HEK293 (cell line): ENCODE results near the gene SYTL2.

Source experiments
- BCL11A ChIP-seq: fragments of 450-650 bp; formaldehyde crosslinking; IDR thresholded peaks from 2 replicates; pipeline ENCODE4 v1.5.1; 2016; ENCODE audit warnings: low read depth, missing biosample characterization, missing genetic modification characterization
- GLIS2 ChIP-seq: fragments of 450-650 bp; formaldehyde crosslinking; IDR thresholded peaks from 2 replicates; pipeline ENCODE4 v1.5.1; 2016; ENCODE audit warnings: missing biosample characterization, missing genetic modification characterization
- PBX3 ChIP-seq: sonication (generic); formaldehyde crosslinking; IDR thresholded peaks from 2 replicates; pipeline ENCODE4 v1.8.1; 2022; ENCODE audit warnings: mild to moderate bottlenecking, moderate library complexity, missing genetic modification reagents
- PRDM2 ChIP-seq: fragments of 450-650 bp; formaldehyde crosslinking; IDR thresholded peaks from 2 replicates; pipeline ENCODE4 v1.5.1; 2016; ENCODE audit warnings: missing biosample characterization, missing genetic modification characterization, borderline replicate concordance
- PRDM6 ChIP-seq: fragments of 450-650 bp; formaldehyde crosslinking; IDR thresholded peaks from 2 replicates; pipeline ENCODE4 v1.5.1; 2017; ENCODE audit warnings: missing biosample characterization, missing genetic modification characterization
- REST ChIP-seq: fragments of 450-650 bp; formaldehyde crosslinking; IDR thresholded peaks from 2 replicates; pipeline ENCODE4 v1.5.1; 2016; ENCODE audit warnings: missing biosample characterization, missing genetic modification characterization
- SCRT1 ChIP-seq: fragments of 450-650 bp; formaldehyde crosslinking; IDR thresholded peaks from 2 replicates; pipeline ENCODE4 v1.5.1; 2016; ENCODE audit warnings: missing biosample characterization, missing genetic modification characterization, borderline replicate concordance
- ZBTB1 ChIP-seq: fragments of 450-650 bp; formaldehyde crosslinking; IDR thresholded peaks from 2 replicates; pipeline ENCODE4 v1.5.1; 2016; ENCODE audit warnings: missing biosample characterization, missing genetic modification characterization
- ZBTB17 ChIP-seq: fragments of 450-650 bp; formaldehyde crosslinking; IDR thresholded peaks from 2 replicates; pipeline ENCODE4 v1.5.1; 2016; ENCODE audit warnings: missing biosample characterization, missing genetic modification characterization
- ZFHX2 ChIP-seq: fragments of 450-650 bp; formaldehyde crosslinking; conservative IDR thresholded peaks from 2 replicates; pipeline ENCODE4 v1.5.1; 2016; ENCODE audit warnings: missing biosample characterization, missing genetic modification characterization
- ZNF114 ChIP-seq: fragments of 450-650 bp; formaldehyde crosslinking; IDR thresholded peaks from 2 replicates; pipeline ENCODE4 v1.5.0; 2017; ENCODE audit warnings: missing biosample characterization, missing genetic modification characterization
- ZNF146 ChIP-seq: fragments of 450-650 bp; formaldehyde crosslinking; IDR thresholded peaks from 2 replicates; pipeline ENCODE4 v1.5.1; 2016; ENCODE audit warnings: missing biosample characterization, missing genetic modification characterization
- ZNF155 ChIP-seq: fragments of 450-650 bp; formaldehyde crosslinking; IDR thresholded peaks from 2 replicates; pipeline ENCODE4 v1.5.1; 2016; ENCODE audit warnings: missing biosample characterization, missing genetic modification characterization
- ZNF335 ChIP-seq: fragments of 450-650 bp; formaldehyde crosslinking; conservative IDR thresholded peaks from 2 replicates; pipeline ENCODE4 v1.5.1; 2016; ENCODE audit warnings: missing biosample characterization, missing genetic modification characterization
- ZNF341 ChIP-seq: fragments of 450-650 bp; formaldehyde crosslinking; IDR thresholded peaks from 2 replicates; pipeline ENCODE4; 2016; ENCODE audit warnings: low read depth, missing biosample characterization, missing genetic modification characterization
- ZNF423 ChIP-seq: fragments of 450-650 bp; formaldehyde crosslinking; IDR thresholded peaks from 2 replicates; pipeline ENCODE4 v1.5.1; 2016; ENCODE audit warnings: missing biosample characterization, missing genetic modification characterization
- ZNF473 ChIP-seq: fragments of 450-650 bp; formaldehyde crosslinking; IDR thresholded peaks from 2 replicates; pipeline ENCODE4 v1.5.1; 2017; ENCODE audit warnings: missing biosample characterization, missing genetic modification characterization
- ZNF488 ChIP-seq: fragments of 450-650 bp; formaldehyde crosslinking; IDR thresholded peaks from 2 replicates; pipeline ENCODE4 v1.5.1; 2016; ENCODE audit warnings: missing biosample characterization, missing genetic modification characterization
- ZNF529 ChIP-seq: fragments of 450-650 bp; formaldehyde crosslinking; IDR thresholded peaks from 2 replicates; pipeline ENCODE4 v1.5.1; 2017; ENCODE audit warnings: missing genetic modification characterization, missing biosample characterization; ENCODE audit not compliant: insufficient replicate concordance
- ZNF549 ChIP-seq: fragments of 450-650 bp; IDR thresholded peaks from 2 replicates; pipeline ENCODE4 v1.5.1; 2018; ENCODE audit warnings: missing biosample characterization, missing genetic modification characterization, mild to moderate bottlenecking, inconsistent platforms, moderate library complexity
- ZNF561 ChIP-seq: fragments of 450-650 bp; IDR thresholded peaks from 2 replicates; pipeline ENCODE4 v1.5.1; 2018; ENCODE audit warnings: missing biosample characterization, missing genetic modification characterization, borderline replicate concordance
- ZNF645 ChIP-seq: fragments of 450-650 bp; formaldehyde crosslinking; IDR thresholded peaks from 2 replicates; pipeline ENCODE4; 2016; ENCODE audit warnings: missing biosample characterization, missing genetic modification characterization
- ZNF692 ChIP-seq: fragments of 450-650 bp; formaldehyde crosslinking; IDR thresholded peaks from 2 replicates; pipeline ENCODE4 v1.5.1; 2016; ENCODE audit warnings: missing biosample characterization, missing genetic modification characterization

Gene SYTL2

GRCh38 chr11:85810871-85811611, at the start of gene SYTL2 (continued):
- TF ChIP-seq SCRT1 (tag by site-specific recombination) = no peak
- no peak for TF ChIP-seq ZNF146 (tag by site-specific recombination)
- no peak for TF ChIP-seq ZNF423
- TF ChIP-seq ZNF549 = no peak
- 0 out of 2 replicates have a peak, but pooled peaks have one; percentile 51 for TF ChIP-seq PBX3
- no peak for TF ChIP-seq ZNF561 (tag by site-specific recombination)
- no peak for TF ChIP-seq ZNF529
- TF ChIP-seq ZNF335 = peak; percentile 88
- TF ChIP-seq ZNF155 (tag by site-specific recombination) = no peak
- TF ChIP-seq ZBTB1 (tag by site-specific recombination) = no peak
- TF ChIP-seq ZFHX2 (tag by site-specific recombination) = peak; percentile 39; the same call in 1 of the 2 replicates
- no peak for TF ChIP-seq ZNF488 (tag by site-specific recombination)
- TF ChIP-seq ZNF473 (tag by site-specific recombination) = no peak
- TF ChIP-seq ZNF645 (tag by site-specific recombination) = no peak
- peak; percentile 35; the same call in 1 of the 2 replicates for TF ChIP-seq ZNF692 (tag by site-specific recombination)
- TF ChIP-seq GLIS2 = peak; percentile 18; the same call in 1 of the 2 replicates
- TF ChIP-seq PRDM6 (tag by site-specific recombination) = no peak
- no peak for TF ChIP-seq ZBTB17 (tag by site-specific recombination)
- peak; percentile 35; the same call in 1 of the 2 replicates for TF ChIP-seq ZNF341 (tag by site-specific recombination)
- no peak for TF ChIP-seq REST (tag by site-specific recombination)
- TF ChIP-seq ZNF114 = no peak
- no peak for TF ChIP-seq PRDM2
- TF ChIP-seq BCL11A (tag by site-specific recombination) = no peak
